Left lung (tissue), 10 donors: ENCODE data around the gene FKBP2. TPM values are rescaled to one million over a fixed set of nuclear protein-coding genes. Genes with fewer than 3 reads are reported as not detected.
A peak's percentile ranks its signal among the peaks of the same experiment; 100 is the strongest.

ENCODE experiments used
- ATAC-seq: fragments of 200-7000 bp; cut with Tn5 transposase; one replicate; pipeline ENCODE4 v1.9.1; 2020; ENCODE audit warnings: moderate library complexity
- DNase-seq, 4 donors: peaks; one replicate each; pipeline ENCODE4 v3.0.0-alpha.2; 2013 to 2020
- H3K27ac ChIP-seq, 2 donors: fragments of 200-600 bp; sonication (generic) in 1 of 2; one replicate each; pipeline versions ENCODE4 v1.5.0 to v1.8.0; 2020 to 2021
- H3K27me3 ChIP-seq, 2 donors: fragments of 200-600 bp; sonication (generic) in 1 of 2; one replicate each; pipeline versions ENCODE4 v1.5.0 to v1.8.0; 2020 to 2021
- H3K36me3 ChIP-seq, 2 donors: fragments of 200-600 bp; sonication (generic) in 1 of 2; one replicate each; pipeline versions ENCODE4 v1.5.0 to v1.8.0; 2020 to 2021
- H3K4me1 ChIP-seq, 2 donors: fragments of 200-600 bp; one replicate each; pipeline ENCODE4 v1.8.0; 2021
- H3K4me3 ChIP-seq, 2 donors: fragments of 200-600 bp; sonication (generic) in 1 of 2; one replicate each; pipeline versions ENCODE4 v1.5.0 to v1.8.0; 2020 to 2021; ENCODE audit warnings: mild to moderate bottlenecking in 1 of 2
- H3K9me3 ChIP-seq, 2 donors: fragments of 200-600 bp; sonication (generic) in 1 of 2; one replicate each; pipeline versions ENCODE4 v1.5.0 to v1.8.0; 2020 to 2021
- intact Hi-C, 2 donors: fragments of 100-400 bp; cut with DNase I; formaldehyde crosslinking; loops; one replicate each; pipeline versions ENCODE4 v1.11.2 to v1.14.2; 2022
- polyA plus RNA-seq, 6 donors: library from polyadenylated mRNA; unstranded; fragments of 120-200 nt; gene quantifications; one replicate each; pipeline ENCODE4 v1.2.1, GENCODE V29; 2013; ENCODE audit not compliant: insufficient read length in 6 of 6
- total RNA-seq, 2 donors: library from RNA; stranded (reverse); fragmentation: NEBNext Ultra II Directional; extraction: Animal tissue kit (Norgen Biotek cat#: 25700); gene quantifications; one replicate each; pipeline ENCODE4 v1.2.1, GENCODE V29; 2021
- TF ChIP-seq, protein P1 (sequence below), 2 donors: fragments of 200-600 bp; sonication (generic) in 1 of 2; IDR thresholded peaks; one replicate each; pipeline versions ENCODE4 v1.5.0 to v1.8.0; 2021; ENCODE audit warnings: antibody characterized with exemption in 2 of 2
- donor health status: DM: no; HTN: yes; CAD: no.
- donor health status: DM: no; HTN: no; CAD: no.

FKBP2 gene
- total and polyA plus RNA-seq, 8 donors = 59.5 to 81.4 (median 69.7) TPM

DNA sequence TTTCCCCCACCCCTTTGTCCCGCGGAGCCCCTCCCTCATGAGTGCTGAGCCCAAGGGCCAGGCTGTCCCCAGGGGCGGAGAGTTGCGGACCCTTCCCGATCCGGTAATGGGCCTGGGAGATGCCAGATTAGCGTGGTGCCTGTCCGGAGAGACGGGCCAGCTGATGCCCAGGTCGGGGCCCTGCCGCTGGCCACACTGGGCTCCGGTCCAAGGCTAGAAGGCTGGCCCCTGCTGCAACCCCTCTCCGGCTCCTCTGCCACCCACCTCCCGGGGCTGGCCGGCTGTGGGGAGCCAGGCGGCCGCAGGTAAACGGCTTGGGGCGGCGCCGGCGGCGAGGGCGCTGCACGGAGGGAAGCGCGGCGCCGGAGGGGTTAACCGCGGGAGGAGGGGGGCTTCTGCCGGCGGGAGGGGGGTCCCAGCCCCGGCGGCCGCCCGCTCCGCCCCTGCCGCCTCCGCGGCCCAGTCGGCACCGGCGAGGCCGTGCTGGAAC lies 50.4 kb downstream of the FKBP2 start, which contains the start of gene KCNK4:
KCNK4 (plus strand) TSS at position 41 of the 490 bp plus-strand sequence. CDS start 1,717 bp downstream, outside the sequence.
- peaks cover 0 to 7% of the 10 kb centered on the region in 2 donors for H3K36me3 ChIP-seq
- H3K4me3 ChIP-seq = peak within 1 kb of the TSS; percentile 11 to 14
- intact Hi-C loops = no loop called here
- peaks cover 14 to 26% of the 10 kb centered on the region in 2 donors for H3K4me1 ChIP-seq
- ATAC-seq = no peak
- H3K27me3 ChIP-seq = peaks cover 39 to 65% of the 10 kb centered on the region in 2 donors
- H3K9me3 ChIP-seq = no peaks in the 10 kb centered on the region
- DNase-seq = no peak
- TF ChIP-seq, protein P1, sequence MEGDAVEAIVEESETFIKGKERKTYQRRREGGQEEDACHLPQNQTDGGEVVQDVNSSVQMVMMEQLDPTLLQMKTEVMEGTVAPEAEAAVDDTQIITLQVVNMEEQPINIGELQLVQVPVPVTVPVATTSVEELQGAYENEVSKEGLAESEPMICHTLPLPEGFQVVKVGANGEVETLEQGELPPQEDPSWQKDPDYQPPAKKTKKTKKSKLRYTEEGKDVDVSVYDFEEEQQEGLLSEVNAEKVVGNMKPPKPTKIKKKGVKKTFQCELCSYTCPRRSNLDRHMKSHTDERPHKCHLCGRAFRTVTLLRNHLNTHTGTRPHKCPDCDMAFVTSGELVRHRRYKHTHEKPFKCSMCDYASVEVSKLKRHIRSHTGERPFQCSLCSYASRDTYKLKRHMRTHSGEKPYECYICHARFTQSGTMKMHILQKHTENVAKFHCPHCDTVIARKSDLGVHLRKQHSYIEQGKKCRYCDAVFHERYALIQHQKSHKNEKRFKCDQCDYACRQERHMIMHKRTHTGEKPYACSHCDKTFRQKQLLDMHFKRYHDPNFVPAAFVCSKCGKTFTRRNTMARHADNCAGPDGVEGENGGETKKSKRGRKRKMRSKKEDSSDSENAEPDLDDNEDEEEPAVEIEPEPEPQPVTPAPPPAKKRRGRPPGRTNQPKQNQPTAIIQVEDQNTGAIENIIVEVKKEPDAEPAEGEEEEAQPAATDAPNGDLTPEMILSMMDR (IDR thresholded peaks at IDR 0.05) = no peak
- no peak within 1 kb of the TSS for H3K27ac ChIP-seq

DNA sequence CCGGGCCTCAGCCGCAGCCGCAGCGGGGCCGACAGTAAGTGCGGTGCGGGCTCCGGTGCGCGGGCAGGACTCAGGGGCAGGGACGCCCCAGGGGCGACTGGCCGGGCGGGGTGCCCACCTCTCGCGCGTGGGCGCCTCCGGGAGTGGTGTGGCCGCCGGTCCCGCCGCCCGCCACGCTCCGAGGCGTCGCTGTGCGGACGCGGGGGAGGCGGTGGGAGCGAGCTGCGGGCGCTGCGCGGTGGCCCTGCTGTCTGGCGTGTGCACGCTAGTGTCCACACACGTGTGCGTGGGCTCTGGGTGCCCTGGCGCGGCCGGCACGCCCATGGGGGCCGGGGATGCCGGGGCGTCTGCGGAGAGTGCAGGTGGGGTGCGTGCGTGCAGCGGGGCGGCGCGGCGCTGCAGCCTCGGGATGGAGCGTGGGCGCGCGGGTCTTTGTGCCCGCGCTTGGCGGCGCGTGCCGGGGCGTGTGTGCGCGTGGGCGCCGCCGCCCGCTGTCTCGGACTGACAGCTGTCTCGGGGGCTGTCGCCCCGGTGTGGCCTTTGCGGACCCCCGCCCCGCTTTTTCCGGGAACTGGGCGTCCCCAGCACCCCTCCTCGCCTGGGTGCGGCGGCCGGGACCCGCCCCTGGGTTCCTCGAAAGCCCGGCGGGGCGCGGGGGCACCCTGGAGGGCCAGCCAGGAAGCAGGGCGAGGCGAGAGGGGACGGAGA lies 51.0 kb downstream of the FKBP2 start:
- ATAC-seq (no peak), DNase-seq (peak in 1 of 4 donors; percentile 80)
- H3K4me1 ChIP-seq = peaks cover 10 to 20% of the 10 kb centered on the region in 2 donors
- no peaks in the 10 kb centered on the region for H3K9me3 ChIP-seq
- TF ChIP-seq, protein P1 (IDR thresholded peaks at IDR 0.05) = no peak
- H3K27ac ChIP-seq = no peak overlapping the region
- peak overlapping the region; percentile 11 to 14 for H3K4me3 ChIP-seq
- intact Hi-C loops = no loop called here
- H3K36me3 ChIP-seq = peaks cover 0 to 7% of the 10 kb centered on the region in 2 donors
- H3K27me3 ChIP-seq = peaks cover 45 to 71% of the 10 kb centered on the region in 2 donors

DNA sequence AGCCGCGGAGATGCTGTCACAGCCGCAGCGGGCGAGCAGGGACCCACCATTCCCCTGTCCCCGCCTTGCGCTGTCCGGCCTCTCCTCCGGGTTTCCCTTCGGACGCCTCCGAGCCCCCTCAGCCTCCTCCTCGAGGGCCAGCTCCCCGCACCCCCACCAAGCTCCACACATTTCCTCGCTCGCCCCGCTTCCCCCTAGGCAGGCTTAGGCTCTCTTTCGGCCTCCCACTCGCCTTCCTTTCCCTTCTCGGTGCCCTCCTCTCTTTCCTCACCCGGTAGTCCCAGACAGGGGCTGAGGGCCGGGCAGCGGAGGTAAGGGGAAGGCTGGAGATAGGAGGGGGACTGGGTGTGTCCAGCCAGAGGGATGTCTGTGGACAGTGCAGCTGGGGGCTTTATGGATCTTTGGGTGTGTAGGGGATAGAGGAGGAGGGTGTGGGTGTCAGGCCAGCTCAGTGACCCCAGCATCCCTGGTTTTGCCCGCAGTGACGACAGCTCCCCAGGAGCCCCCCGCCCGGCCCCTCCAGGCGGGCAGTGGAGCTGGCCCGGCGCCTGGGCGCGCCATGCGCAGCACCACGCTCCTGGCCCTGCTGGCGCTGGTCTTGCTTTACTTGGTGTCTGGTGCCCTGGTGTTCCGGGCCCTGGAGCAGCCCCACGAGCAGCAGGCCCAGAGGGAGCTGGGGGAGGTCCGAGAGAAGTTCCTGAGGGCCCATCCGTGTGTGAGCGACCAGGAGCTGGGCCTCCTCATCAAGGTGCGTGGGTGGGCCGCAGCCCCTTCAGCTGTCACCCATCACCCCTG lies 51.8 kb downstream of the FKBP2 start:
- Histone ChIP-seq H3K27me3 (peaks cover 52 to 78% of the 10 kb centered on the region in 2 donors), H3K36me3 (peaks cover 0 to 7% of the 10 kb centered on the region in 2 donors), H3K9me3 (no peaks in the 10 kb centered on the region), H3K4me1 (peaks cover 10 to 18% of the 10 kb centered on the region in 2 donors), H3K27ac (no peak overlapping the region), H3K4me3 (peak overlapping the region in 1 of 2 donors; percentile 14)
- TF ChIP-seq, protein P1 (IDR thresholded peaks at IDR 0.05) = no peak
- no peak for DNase-seq
- ATAC-seq = no peak
- intact Hi-C loops = no loop called here

Other genes with a start within 250 kb of the FKBP2 start
- gene FLRT1, start 205.2 kb upstream of the FKBP2 start, total RNA-seq = under 1 TPM; 0.15 to 0.18 TPM
- gene FLRT1, start 205.2 kb upstream of the FKBP2 start, polyA plus RNA-seq = 1 to 10 TPM; 2.6 to 5.5 (median 4.0) TPM
- gene MACROD1, start 75.0 kb upstream of the FKBP2 start, total RNA-seq = 10 to 100 TPM; 13.5 to 19.8 TPM
- 10 to 100 TPM; 18.5 to 25.1 (median 22.0) TPM for gene MACROD1, start 75.0 kb upstream of the FKBP2 start, polyA plus RNA-seq
- gene STIP1, start 54.9 kb upstream of the FKBP2 start, total RNA-seq = 100 to 1,000 TPM; 124 to 149 TPM
- gene STIP1, start 54.9 kb upstream of the FKBP2 start, polyA plus RNA-seq = 100 to 1,000 TPM; 142 to 209 (median 172) TPM
- gene FERMT3, start 34.4 kb upstream of the FKBP2 start, total RNA-seq = 100 to 1,000 TPM in 1 of 2 donors, 10 to 100 TPM in 1; 42.2 to 100 TPM
- 10 to 100 TPM in 3 of 6 donors, 1 to 10 TPM in 3; 9.1 to 11.9 (median 10.1) TPM for gene FERMT3, start 34.4 kb upstream of the FKBP2 start, polyA plus RNA-seq
- gene TRPT1, start 14.9 kb upstream of the FKBP2 start, total RNA-seq = 10 to 100 TPM; 26.8 to 28.9 TPM
- 10 to 100 TPM; 26.3 to 33.2 (median 28.9) TPM for gene TRPT1, start 14.9 kb upstream of the FKBP2 start, polyA plus RNA-seq
- gene NUDT22, start 14.8 kb upstream of the FKBP2 start, total RNA-seq = 10 to 100 TPM; 50.6 to 54.3 TPM
- 10 to 100 TPM; 17.1 to 28.7 (median 21.5) TPM for gene NUDT22, start 14.8 kb upstream of the FKBP2 start, polyA plus RNA-seq
- 10 to 100 TPM; 26.0 to 43.3 TPM for gene DNAJC4, start 10.5 kb upstream of the FKBP2 start, total RNA-seq
- gene DNAJC4, start 10.5 kb upstream of the FKBP2 start, polyA plus RNA-seq = 10 to 100 TPM; 61.3 to 83.9 (median 72.3) TPM
- gene VEGFB, start 6.5 kb upstream of the FKBP2 start, total RNA-seq = 100 to 1,000 TPM; 107 to 132 TPM
- 100 to 1,000 TPM in 1 of 6 donors, 10 to 100 TPM in 5; 72.9 to 111 (median 81.7) TPM for gene VEGFB, start 6.5 kb upstream of the FKBP2 start, polyA plus RNA-seq
- 100 to 1,000 TPM; 154 to 200 TPM for gene PPP1R14B, start 5.8 kb downstream of the FKBP2 start, total RNA-seq
- gene PPP1R14B, start 5.8 kb downstream of the FKBP2 start, polyA plus RNA-seq = 100 to 1,000 TPM in 1 of 6 donors, 10 to 100 TPM in 5; 56.7 to 100 (median 79.5) TPM
- 10 to 100 TPM; 39.1 to 42.7 TPM for gene PLCB3, start 10.4 kb downstream of the FKBP2 start, total RNA-seq
- 10 to 100 TPM; 18.9 to 27.4 (median 21.7) TPM for gene PLCB3, start 10.4 kb downstream of the FKBP2 start, polyA plus RNA-seq
- gene BAD, start 43.6 kb downstream of the FKBP2 start, total RNA-seq = 10 to 100 TPM; 58.8 to 71.4 TPM
- gene BAD, start 43.6 kb downstream of the FKBP2 start, polyA plus RNA-seq = 10 to 100 TPM; 45.0 to 62.1 (median 52.2) TPM
- 10 to 100 TPM; 34.1 to 39.6 TPM for gene GPR137, start 44.8 kb downstream of the FKBP2 start, total RNA-seq
- gene GPR137, start 44.8 kb downstream of the FKBP2 start, polyA plus RNA-seq = 10 to 100 TPM; 23.6 to 33.7 (median 30.5) TPM
- gene KCNK4, start 50.2 kb downstream of the FKBP2 start, total RNA-seq = not detected
- under 1 TPM in 2 of 6 donors, not detected in 4; 0.11 to 0.14 TPM for gene KCNK4, start 50.2 kb downstream of the FKBP2 start, polyA plus RNA-seq
- gene CATSPERZ, start 59.3 kb downstream of the FKBP2 start, total RNA-seq = not detected
- not detected for gene CATSPERZ, start 59.3 kb downstream of the FKBP2 start, polyA plus RNA-seq
- gene ESRRA, start 64.4 kb downstream of the FKBP2 start, total RNA-seq = 10 to 100 TPM; 42.8 to 60.1 TPM
- 10 to 100 TPM; 10.2 to 19.3 (median 12.6) TPM for gene ESRRA, start 64.4 kb downstream of the FKBP2 start, polyA plus RNA-seq
- 100 to 1,000 TPM; 178 to 196 TPM for gene TRMT112, start 76.5 kb downstream of the FKBP2 start, total RNA-seq
- 100 to 1,000 TPM; 211 to 252 (median 222) TPM for gene TRMT112, start 76.5 kb downstream of the FKBP2 start, polyA plus RNA-seq
- gene PRDX5, start 77.0 kb downstream of the FKBP2 start, total RNA-seq = 100 to 1,000 TPM; 165 to 208 TPM
- gene PRDX5, start 77.0 kb downstream of the FKBP2 start, polyA plus RNA-seq = 100 to 1,000 TPM; 150 to 209 (median 171) TPM
- gene CCDC88B, start 99.1 kb downstream of the FKBP2 start, total RNA-seq = 10 to 100 TPM; 12.1 to 35.7 TPM
- gene CCDC88B, start 99.1 kb downstream of the FKBP2 start, polyA plus RNA-seq = 1 to 10 TPM; 4.7 to 7.0 (median 6.0) TPM
- gene RPS6KA4, start 118.1 kb downstream of the FKBP2 start, total RNA-seq = 10 to 100 TPM; 37.1 to 57.6 TPM
- 10 to 100 TPM; 10.6 to 17.6 (median 12.9) TPM for gene RPS6KA4, start 118.1 kb downstream of the FKBP2 start, polyA plus RNA-seq